CD14-positive monocyte (primary cell): ENCODE measurements around the gene CDC25A. TPM values are rescaled to one million over a fixed set of nuclear protein-coding genes. Genes with fewer than 3 reads are reported as not detected.

Experiments
- DNase-seq, 3 donors: peaks; one replicate each; pipeline ENCODE4 v3.0.0-alpha.2; 2011 to 2022
- H2AFZ ChIP-seq: 2 replicates; pipeline ENCODE4 v1.6.0; 2012; ENCODE audit warnings: mild to moderate bottlenecking, low read depth, low read length, inconsistent platforms; ENCODE audit not compliant: insufficient read depth, poor library complexity, severe bottlenecking
- H3K27ac ChIP-seq, 2 donors: 1 replicate in 1 of 2; 2 replicates in 1 of 2; pipeline ENCODE4 v1.5.1; 2012 to 2013; ENCODE audit warnings: low read length in 2 of 2, control low read depth in 1 of 2, inconsistent platforms in 1 of 2, low read depth in 1 of 2, mild to moderate bottlenecking in 1 of 2
- H3K27me3 ChIP-seq, 2 donors: one replicate each; pipeline versions ENCODE4 v1.6.0 to v1.6.1; 2011 to 2013; ENCODE audit warnings: low read length in 2 of 2; ENCODE audit not compliant: control insufficient read depth in 2 of 2, insufficient read depth in 2 of 2
- H3K36me3 ChIP-seq, 2 donors: replicated peaks in 1 of 2; 1 replicate in 1 of 2; 2 replicates in 1 of 2; pipeline versions ENCODE4 v1.5.1 to v1.6.1; 2012 to 2013; ENCODE audit warnings: low read length in 2 of 2, control low read depth in 1 of 2, inconsistent platforms in 1 of 2, mild to moderate bottlenecking in 1 of 2; ENCODE audit not compliant: insufficient read depth in 2 of 2, control insufficient read depth in 1 of 2
- H3K4me1 ChIP-seq, 2 donors: 1 replicate in 1 of 2; 2 replicates in 1 of 2; pipeline versions ENCODE4 v1.5.1 to v1.6.1; 2012 to 2013; ENCODE audit warnings: low read length in 2 of 2, control low read depth in 1 of 2, inconsistent platforms in 1 of 2, mild to moderate bottlenecking in 1 of 2, moderate library complexity in 1 of 2; ENCODE audit not compliant: insufficient read depth in 2 of 2, control insufficient read depth in 1 of 2
- H3K4me2 ChIP-seq: replicated peaks from 2 replicates; pipeline ENCODE3; 2012; ENCODE audit warnings: low read length, moderate library complexity, mild to moderate bottlenecking; ENCODE audit not compliant: poor library complexity, severe bottlenecking; ENCODE audit errors: extremely low read depth
- H3K4me3 ChIP-seq, 3 experiments: fragments of 200-600 bp in 1 of 3; sonication (generic) in 1 of 3; replicated peaks in 1 of 3; 1 replicate in 2 of 3; 2 replicates in 1 of 3; pipeline ENCODE4 v1.5.1; 2011 to 2013; ENCODE audit warnings: low read length in 3 of 3, mild to moderate bottlenecking in 3 of 3, control low read depth in 2 of 3, low read depth in 2 of 3, inconsistent platforms in 1 of 3, moderate library complexity in 1 of 3
- H3K79me2 ChIP-seq: 2 replicates; pipeline ENCODE4 v1.6.0; 2012; ENCODE audit warnings: mild to moderate bottlenecking, control low read depth, inconsistent platforms, low read length, moderate library complexity; ENCODE audit not compliant: insufficient read depth
- H3K9ac ChIP-seq: 2 replicates; pipeline ENCODE4 v1.6.0; 2017; ENCODE audit warnings: low read length, mild to moderate bottlenecking; ENCODE audit not compliant: insufficient read depth, poor library complexity, severe bottlenecking
- H3K9me3 ChIP-seq, 2 donors: replicated peaks in 1 of 2; 1 replicate in 1 of 2; 2 replicates in 1 of 2; pipeline versions ENCODE4 v1.5.1 to v1.6.1; 2012 to 2013; ENCODE audit warnings: low read length in 2 of 2, control low read depth in 1 of 2; ENCODE audit not compliant: control insufficient read depth in 1 of 2, insufficient read depth in 1 of 2
- H4K20me1 ChIP-seq: 2 replicates; pipeline ENCODE4 v1.6.0; 2012; ENCODE audit warnings: mild to moderate bottlenecking, low read length, control low read depth, moderate library complexity; ENCODE audit not compliant: insufficient read depth
- H3K27ac Mint-ChIP-seq, 7 donors: one replicate each; pipeline ENCODE4 v1.8.0; 2020; ENCODE audit warnings: mild to moderate bottlenecking in 7 of 7, mixed read lengths in 7 of 7, moderate library complexity in 6 of 7, inconsistent platforms in 2 of 7
- H3K27me3 Mint-ChIP-seq, 3 donors: one replicate each; pipeline ENCODE4 v1.8.0; 2021 to 2022; ENCODE audit warnings: low read depth in 3 of 3, mild to moderate bottlenecking in 3 of 3, mixed read lengths in 3 of 3, moderate library complexity in 3 of 3, inconsistent platforms in 1 of 3
- H3K36me3 Mint-ChIP-seq, 2 donors: one replicate each; pipeline ENCODE4 v1.8.0; 2020; ENCODE audit warnings: mixed read lengths in 2 of 2, inconsistent platforms in 1 of 2, mild to moderate bottlenecking in 1 of 2
- H3K4me1 Mint-ChIP-seq: one replicate; pipeline ENCODE4 v1.8.0; 2020; ENCODE audit warnings: mild to moderate bottlenecking, mixed read lengths
- H3K4me3 Mint-ChIP-seq, 2 donors: one replicate each; pipeline ENCODE4 v1.8.0; 2020; ENCODE audit warnings: mild to moderate bottlenecking in 2 of 2, mixed read lengths in 2 of 2, moderate library complexity in 1 of 2
- H3K9me3 Mint-ChIP-seq, 7 donors: one replicate each; pipeline ENCODE4 v1.8.0; 2020 to 2022; ENCODE audit warnings: mixed read lengths in 7 of 7, mild to moderate bottlenecking in 6 of 7, moderate library complexity in 6 of 7, inconsistent platforms in 2 of 7
- WGBS: methylation state at CpG from one replicate; pipeline ENCODE4 v1.1.5; 2013; ENCODE audit warnings: missing lambda C conversion rate; ENCODE audit not compliant: insufficient coverage; 5-methylcytosine and 5-hydroxymethylcytosine counted together
- intact Hi-C, 2 donors: fragments of 100-400 bp; cut with micrococcal nuclease; formaldehyde crosslinking; loops; one replicate each; pipeline versions ENCODE4 v1.15.0 to v1.15.1; 2023
- polyA plus RNA-seq, 3 donors: library from polyadenylated mRNA; depleted of rRNA in 1 of 3; unstranded in 2 of 3; stranded (reverse) in 1 of 3; fragments of 300-500 nt in 2 of 3; fragments of >200 nt in 1 of 3; fragmentation: Illumina TruSeq in 2 of 3; gene quantifications; 1 replicate in 2 of 3; 2 replicates in 1 of 3; pipeline ENCODE4 v1.2.3, GENCODE V29; 2012 to 2021
- TF ChIP-seq, protein P1 (sequence below): fragments of 200-600 bp; IDR thresholded peaks from one replicate; pipeline ENCODE4 v1.8.0; 2022; ENCODE audit warnings: antibody characterized with exemption, mild to moderate bottlenecking

Gene CDC25A
- polyA plus RNA-seq, 3 donors, result 0.07 to 0.39 TPM; not detected in 1

DNA sequence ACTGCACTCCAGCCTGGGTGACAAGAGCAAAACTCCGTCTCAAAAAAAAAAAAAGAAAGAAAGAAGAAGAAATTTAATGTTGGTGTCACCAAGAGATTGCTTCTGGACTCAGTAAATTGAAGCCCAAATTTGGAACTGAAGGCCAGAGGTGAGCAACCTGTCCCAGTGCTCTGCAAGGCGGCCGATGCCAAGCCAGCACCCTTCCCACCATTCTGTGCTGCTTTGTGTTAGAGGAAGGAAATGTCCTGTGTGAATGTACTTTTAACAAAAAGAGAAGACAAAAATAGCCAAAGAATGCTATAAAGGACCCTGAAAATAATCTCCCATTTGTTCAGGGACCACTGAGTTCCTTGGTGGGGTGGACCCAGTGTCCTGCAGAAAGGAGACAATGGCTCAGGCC lies 44.6 kb downstream of the CDC25A start:
- Histone ChIP-seq H3K9me3 (no peaks in the 10 kb centered on the region), H3K4me2 (no peak overlapping the region), H3K4me3 (no peak overlapping the region), H3K27ac (no peak overlapping the region), H2AFZ (peak overlapping the region; percentile 31), H3K27me3 (no peaks in the 10 kb centered on the region), H4K20me1 (no peaks in the 10 kb centered on the region), H3K4me1 (no peaks in the 10 kb centered on the region), H3K79me2 (no peaks in the 10 kb centered on the region), H3K9ac (no peak overlapping the region), H3K36me3 (no peaks in the 10 kb centered on the region)
- WGBS, result 88% methylated on average over 1 of the region's 3 CpGs
- Mint-ChIP-seq H3K36me3 (no peaks in the 10 kb centered on the region), H3K27me3 (peaks cover 0 to 3% (median 3%) of the 10 kb centered on the region in 3 donors), H3K4me1 (peaks cover 4% of the 10 kb centered on the region), H3K9me3 (peaks cover 0 to 3% (median 0%) of the 10 kb centered on the region in 7 donors), H3K4me3 (no peak overlapping the region), H3K27ac (peak overlapping the region in 1 of 7 donors; percentile 37)
- TF ChIP-seq, protein P1, sequence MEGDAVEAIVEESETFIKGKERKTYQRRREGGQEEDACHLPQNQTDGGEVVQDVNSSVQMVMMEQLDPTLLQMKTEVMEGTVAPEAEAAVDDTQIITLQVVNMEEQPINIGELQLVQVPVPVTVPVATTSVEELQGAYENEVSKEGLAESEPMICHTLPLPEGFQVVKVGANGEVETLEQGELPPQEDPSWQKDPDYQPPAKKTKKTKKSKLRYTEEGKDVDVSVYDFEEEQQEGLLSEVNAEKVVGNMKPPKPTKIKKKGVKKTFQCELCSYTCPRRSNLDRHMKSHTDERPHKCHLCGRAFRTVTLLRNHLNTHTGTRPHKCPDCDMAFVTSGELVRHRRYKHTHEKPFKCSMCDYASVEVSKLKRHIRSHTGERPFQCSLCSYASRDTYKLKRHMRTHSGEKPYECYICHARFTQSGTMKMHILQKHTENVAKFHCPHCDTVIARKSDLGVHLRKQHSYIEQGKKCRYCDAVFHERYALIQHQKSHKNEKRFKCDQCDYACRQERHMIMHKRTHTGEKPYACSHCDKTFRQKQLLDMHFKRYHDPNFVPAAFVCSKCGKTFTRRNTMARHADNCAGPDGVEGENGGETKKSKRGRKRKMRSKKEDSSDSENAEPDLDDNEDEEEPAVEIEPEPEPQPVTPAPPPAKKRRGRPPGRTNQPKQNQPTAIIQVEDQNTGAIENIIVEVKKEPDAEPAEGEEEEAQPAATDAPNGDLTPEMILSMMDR, result no peak
- intact Hi-C loops, result no loop called here
- no peak for DNase-seq

DNA sequence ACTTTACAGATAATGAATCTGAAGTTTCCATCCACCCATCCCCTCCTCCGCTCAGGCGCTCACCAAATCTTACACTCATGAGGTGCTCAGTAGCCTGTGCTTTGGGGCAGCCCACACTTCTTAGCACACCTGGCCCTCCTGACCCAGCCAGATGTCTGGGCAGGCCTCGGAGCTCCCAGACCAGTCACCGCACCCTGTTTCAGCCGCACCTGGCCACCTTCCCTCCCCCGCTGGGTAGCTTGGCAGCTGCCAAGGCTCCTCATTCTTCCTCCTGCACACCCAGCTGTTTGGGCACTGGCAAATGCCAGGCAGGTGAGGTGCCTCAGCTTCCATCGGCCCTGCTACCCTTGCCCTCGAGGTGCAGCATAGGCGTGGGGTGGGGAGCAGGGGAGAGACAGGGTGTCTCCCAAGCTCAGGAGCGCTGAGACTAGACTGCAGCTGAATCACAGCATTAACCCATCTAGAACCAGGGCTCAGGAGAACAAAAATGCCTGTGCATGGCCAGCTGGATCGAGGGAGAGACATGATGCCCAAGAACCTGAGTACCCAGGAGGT lies 45.8 kb downstream of the CDC25A start:
- Histone ChIP-seq H3K27me3 (no peaks in the 10 kb centered on the region), H3K36me3 (no peaks in the 10 kb centered on the region), H3K79me2 (no peaks in the 10 kb centered on the region), H3K9me3 (no peaks in the 10 kb centered on the region), H3K4me2 (no peak overlapping the region), H2AFZ (no peak overlapping the region), H3K27ac (no peak overlapping the region), H3K4me3 (no peak overlapping the region), H3K4me1 (no peaks in the 10 kb centered on the region), H3K9ac (no peak overlapping the region), H4K20me1 (no peaks in the 10 kb centered on the region)
- Mint-ChIP-seq H3K9me3 (peaks cover 0 to 3% (median 0%) of the 10 kb centered on the region in 7 donors), H3K36me3 (no peaks in the 10 kb centered on the region), H3K4me1 (peaks cover 4% of the 10 kb centered on the region), H3K27me3 (peaks cover 0 to 3% (median 3%) of the 10 kb centered on the region in 3 donors), H3K4me3 (no peak overlapping the region), H3K27ac (peak overlapping the region in 1 of 7 donors; percentile 64)
- TF ChIP-seq, protein P1, result no peak
- no peak for DNase-seq
- 89% methylated on average over 8 of the region's 11 CpGs for WGBS
- intact Hi-C loops, result no loop called here
